ENCODE data around the gene SPEG. TPM values are rescaled to one million over a fixed set of nuclear protein-coding genes. Genes with fewer than 3 reads are reported as not detected.

The SPEG gene
- total and polyA plus RNA-seq, 7 donors, result 6.0 to 321 (median 123) TPM

DNA sequence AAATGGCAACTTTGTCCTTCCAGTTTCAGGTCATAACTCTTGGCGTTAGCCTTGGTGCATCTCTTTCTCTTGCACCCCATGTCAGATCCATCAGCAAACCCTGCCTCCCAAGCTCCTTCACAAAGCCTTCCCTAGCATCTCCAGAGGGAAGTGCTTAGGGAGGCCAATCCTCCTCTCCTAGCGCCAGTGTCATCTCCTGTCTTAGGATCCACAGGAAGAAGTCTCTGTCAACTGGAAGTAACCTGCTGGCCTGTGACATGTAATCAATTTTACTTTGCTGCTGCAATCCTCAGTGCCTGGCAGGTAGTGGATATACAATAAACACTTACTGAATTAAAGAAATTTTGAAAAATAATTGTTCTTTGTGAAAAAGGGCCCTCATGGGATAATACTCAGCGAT, 39.0 kb upstream of the SPEG start:
- intact Hi-C loops (cut with DNase I), result no loop called here
- TF ChIP-seq POLR2A (IDR thresholded peaks at IDR 0.05), result no peak
- TF ChIP-seq POLR2AphosphoS5 (IDR thresholded peaks at IDR 0.05), result no peak
- TF ChIP-seq, protein P1, sequence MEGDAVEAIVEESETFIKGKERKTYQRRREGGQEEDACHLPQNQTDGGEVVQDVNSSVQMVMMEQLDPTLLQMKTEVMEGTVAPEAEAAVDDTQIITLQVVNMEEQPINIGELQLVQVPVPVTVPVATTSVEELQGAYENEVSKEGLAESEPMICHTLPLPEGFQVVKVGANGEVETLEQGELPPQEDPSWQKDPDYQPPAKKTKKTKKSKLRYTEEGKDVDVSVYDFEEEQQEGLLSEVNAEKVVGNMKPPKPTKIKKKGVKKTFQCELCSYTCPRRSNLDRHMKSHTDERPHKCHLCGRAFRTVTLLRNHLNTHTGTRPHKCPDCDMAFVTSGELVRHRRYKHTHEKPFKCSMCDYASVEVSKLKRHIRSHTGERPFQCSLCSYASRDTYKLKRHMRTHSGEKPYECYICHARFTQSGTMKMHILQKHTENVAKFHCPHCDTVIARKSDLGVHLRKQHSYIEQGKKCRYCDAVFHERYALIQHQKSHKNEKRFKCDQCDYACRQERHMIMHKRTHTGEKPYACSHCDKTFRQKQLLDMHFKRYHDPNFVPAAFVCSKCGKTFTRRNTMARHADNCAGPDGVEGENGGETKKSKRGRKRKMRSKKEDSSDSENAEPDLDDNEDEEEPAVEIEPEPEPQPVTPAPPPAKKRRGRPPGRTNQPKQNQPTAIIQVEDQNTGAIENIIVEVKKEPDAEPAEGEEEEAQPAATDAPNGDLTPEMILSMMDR (IDR thresholded peaks at IDR 0.05), result no peak
- no peak for TF ChIP-seq EP300 (IDR thresholded peaks at IDR 0.05)
- peaks cover 0 to 8% (median 0%) of the 10 kb centered on the region in 4 donors for H3K4me1 ChIP-seq
- H3K36me3 ChIP-seq, result no peaks in the 10 kb centered on the region
- H3K27me3 ChIP-seq, result no peaks in the 10 kb centered on the region
- no peak for DNase-seq
- H3K9me3 ChIP-seq, result no peaks in the 10 kb centered on the region
- WGBS, 2 donors, result 92 to 96% methylated on average over 3 of the region's 3 CpGs
- no peak overlapping the region for H3K27ac ChIP-seq
- no peak overlapping the region for H3K4me3 ChIP-seq

DNA sequence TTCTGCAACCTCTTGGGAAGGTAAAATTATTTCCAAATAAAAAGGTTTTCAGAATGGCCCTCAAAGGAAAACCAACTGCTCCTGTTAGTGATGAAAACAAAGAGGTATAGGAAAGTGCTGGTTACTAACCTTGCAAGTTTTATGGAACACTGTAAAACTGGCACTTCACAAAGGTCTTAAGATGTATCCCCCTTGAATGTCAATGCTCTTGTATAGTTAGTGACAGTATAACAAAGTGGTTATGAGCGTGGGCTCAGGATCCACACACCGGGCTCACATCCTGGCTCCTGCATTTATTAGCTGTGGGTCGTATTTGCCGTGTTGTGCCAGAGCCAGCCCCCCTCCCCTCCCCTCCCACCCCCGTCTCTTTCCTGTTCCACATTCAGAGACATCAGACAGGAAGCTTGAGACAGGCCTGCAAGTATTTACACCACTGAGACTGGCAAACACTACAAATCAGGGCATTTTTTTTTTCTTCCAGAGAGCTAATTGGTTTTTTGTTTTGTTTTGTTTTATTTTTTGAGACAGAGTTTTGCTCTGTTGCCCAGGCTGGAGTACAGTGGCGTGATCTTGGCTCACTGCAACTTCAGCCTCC, 37.7 kb upstream of the SPEG start:
- no peak for TF ChIP-seq EP300 (IDR thresholded peaks at IDR 0.05)
- TF ChIP-seq POLR2AphosphoS5 (IDR thresholded peaks at IDR 0.05), result no peak
- no peak for TF ChIP-seq POLR2A (IDR thresholded peaks at IDR 0.05)
- TF ChIP-seq, protein P1 (IDR thresholded peaks at IDR 0.05), result no peak
- H3K4me1 ChIP-seq, result peaks cover 0 to 8% (median 0%) of the 10 kb centered on the region in 4 donors
- no peaks in the 10 kb centered on the region for H3K36me3 ChIP-seq
- H3K27me3 ChIP-seq, result no peaks in the 10 kb centered on the region
- no peak overlapping the region for H3K27ac ChIP-seq
- H3K9me3 ChIP-seq, result no peaks in the 10 kb centered on the region
- no peak overlapping the region for H3K4me3 ChIP-seq
- WGBS, 2 donors, result 36 to 74% methylated on average over 6 of the region's 6 CpGs
- no peak for DNase-seq
- intact Hi-C loops (cut with DNase I), result no loop called here

DNA sequence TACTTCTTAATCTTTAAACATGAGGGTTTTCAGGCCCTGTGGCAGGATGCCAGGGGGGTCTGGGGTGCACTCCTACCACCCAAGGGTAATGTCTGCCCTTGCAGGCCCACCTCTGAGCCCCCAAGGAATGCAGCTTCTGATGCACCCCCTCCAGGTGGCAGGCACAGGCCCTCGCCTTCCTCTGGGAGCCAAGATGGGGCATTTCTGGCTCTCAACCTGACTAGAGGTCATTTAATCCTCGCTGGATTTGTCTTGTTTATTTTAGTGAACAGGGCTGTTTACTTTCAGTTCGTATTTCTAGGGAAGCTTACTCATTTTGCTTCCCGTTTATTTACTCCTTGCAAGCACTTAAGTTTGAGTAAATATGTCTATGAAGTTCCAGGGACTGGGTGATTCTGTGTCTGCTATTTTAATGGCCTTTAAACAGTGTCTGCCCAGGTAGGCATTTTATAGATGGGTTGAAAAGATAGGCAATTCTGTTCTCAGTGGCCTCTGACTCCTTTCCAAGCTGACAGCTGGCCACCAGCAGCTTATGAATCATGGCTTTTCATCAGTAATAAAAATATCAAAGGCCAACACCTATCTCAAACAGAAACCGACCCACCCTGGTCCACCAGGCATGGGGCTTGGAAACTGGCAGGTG, 35.8 kb upstream of the SPEG start:
- no peak for DNase-seq
- WGBS, 2 donors, result 8 to 51% methylated on average over 5 of the region's 5 CpGs
- Histone ChIP-seq H3K27ac (peak overlapping the region in 3 of 4 donors; percentile 34 to 54 (median 54)), H3K4me3 (no peak overlapping the region), H3K4me1 (peaks cover 0 to 22% (median 5%) of the 10 kb centered on the region in 4 donors), H3K9me3 (no peaks in the 10 kb centered on the region), H3K27me3 (no peaks in the 10 kb centered on the region), H3K36me3 (no peaks in the 10 kb centered on the region)
- intact Hi-C loops (cut with DNase I), result no loop called here
- no peak for TF ChIP-seq POLR2A (IDR thresholded peaks at IDR 0.05)
- no peak for TF ChIP-seq POLR2AphosphoS5 (IDR thresholded peaks at IDR 0.05)
- TF ChIP-seq, protein P1 (IDR thresholded peaks at IDR 0.05), result no peak
- TF ChIP-seq EP300 (IDR thresholded peaks at IDR 0.05), result no peak

DNA sequence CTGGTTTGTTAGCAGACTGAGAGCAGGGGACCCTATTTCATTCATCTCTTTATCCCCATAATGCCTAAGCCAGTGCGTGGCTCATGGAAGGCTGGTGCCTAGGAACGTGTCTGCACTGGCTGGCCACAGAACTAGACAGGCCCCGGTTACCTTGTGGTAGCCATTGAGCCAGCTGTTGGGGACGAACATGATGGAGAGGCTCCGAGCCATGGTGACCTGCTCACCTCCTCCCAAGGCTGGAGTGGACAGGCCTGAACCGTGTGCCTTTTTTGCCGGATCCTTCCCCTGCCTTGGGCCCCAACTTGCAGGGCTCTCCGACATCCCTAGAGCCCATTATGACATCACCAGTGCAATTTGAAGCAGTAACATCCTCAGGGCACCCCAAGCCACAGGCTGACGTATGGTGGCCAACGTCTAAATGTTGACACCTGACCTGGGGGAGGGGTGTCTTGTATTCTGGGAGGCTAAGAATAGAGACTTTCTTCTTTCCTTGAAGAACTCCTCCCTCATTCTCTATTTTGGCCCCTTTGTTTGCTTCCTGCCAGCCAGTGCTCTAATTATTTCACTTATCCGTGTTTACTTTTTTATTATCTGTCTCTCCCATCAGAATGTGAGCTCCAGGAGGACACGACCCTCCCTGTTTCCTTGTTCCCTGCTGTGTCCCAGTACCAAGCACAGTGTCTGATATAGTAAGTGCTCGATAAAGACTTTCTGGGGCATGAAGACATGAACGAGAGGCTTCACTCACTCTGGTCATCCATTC, 34.7 kb upstream of the SPEG start:
- DNase-seq, result no peak
- no peak overlapping the region for H3K4me3 ChIP-seq
- 63 to 75% methylated on average over 14 of the region's 14 CpGs for WGBS, 2 donors

DNA sequence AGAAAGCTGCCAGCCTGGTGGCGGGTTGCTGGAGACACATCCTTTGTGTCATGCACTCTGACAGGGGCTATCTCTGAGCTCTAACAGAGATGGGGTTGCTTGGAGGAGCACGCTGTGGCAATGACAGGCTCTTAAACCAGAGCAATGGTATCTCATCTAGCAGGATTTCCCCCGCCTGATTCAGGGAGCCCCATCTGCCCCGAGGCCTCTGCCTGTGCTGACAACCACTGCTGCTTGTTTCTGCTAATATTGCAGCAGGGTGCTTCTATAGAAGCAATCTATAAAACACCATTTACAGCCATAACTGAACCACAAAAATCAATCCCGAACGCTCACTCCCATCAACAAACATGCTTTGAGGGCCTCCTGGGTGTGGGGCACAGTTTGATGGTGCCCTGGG, 34.1 kb upstream of the SPEG start:
- TF ChIP-seq POLR2AphosphoS5 (IDR thresholded peaks at IDR 0.05), result no peak
- TF ChIP-seq, protein P1 (IDR thresholded peaks at IDR 0.05), result no peak
- TF ChIP-seq POLR2A (IDR thresholded peaks at IDR 0.05), result no peak
- TF ChIP-seq EP300 (IDR thresholded peaks at IDR 0.05), result no peak
- Histone ChIP-seq H3K4me3 (no peak overlapping the region), H3K9me3 (no peaks in the 10 kb centered on the region), H3K4me1 (peaks cover 0 to 39% (median 18%) of the 10 kb centered on the region in 4 donors), H3K27ac (no peak overlapping the region), H3K36me3 (no peaks in the 10 kb centered on the region), H3K27me3 (no peaks in the 10 kb centered on the region)
- intact Hi-C loops (cut with DNase I), result no loop called here
- DNase-seq, result no peak
- 51 to 72% methylated on average over 6 of the region's 6 CpGs for WGBS, 2 donors

More for the DNA sequence above, 34.7 kb upstream of the SPEG start:
- intact Hi-C loops (cut with DNase I), result no loop called here
- no peak for TF ChIP-seq POLR2A (IDR thresholded peaks at IDR 0.05)
- H3K27ac ChIP-seq, result no peak overlapping the region
- no peaks in the 10 kb centered on the region for H3K36me3 ChIP-seq
- H3K27me3 ChIP-seq, result no peaks in the 10 kb centered on the region
- H3K9me3 ChIP-seq, result no peaks in the 10 kb centered on the region
- peaks cover 0 to 32% (median 14%) of the 10 kb centered on the region in 4 donors for H3K4me1 ChIP-seq

Data from sigmoid colon (tissue), 7 donors.